Stimulated activated CD4-positive, alpha-beta T cell treated with anti-CD3 and anti-CD28 coated beads, Interleukin-4, amount 100 ng/mL, for 4 hours (primary cell): ENCODE measurements around the gene KDELR3.

Source experiments
- DNase-seq, 2 experiments: peaks; one replicate each; pipeline ENCODE4 v3.0.0-alpha.2; 2020

Gene KDELR3

DNA sequence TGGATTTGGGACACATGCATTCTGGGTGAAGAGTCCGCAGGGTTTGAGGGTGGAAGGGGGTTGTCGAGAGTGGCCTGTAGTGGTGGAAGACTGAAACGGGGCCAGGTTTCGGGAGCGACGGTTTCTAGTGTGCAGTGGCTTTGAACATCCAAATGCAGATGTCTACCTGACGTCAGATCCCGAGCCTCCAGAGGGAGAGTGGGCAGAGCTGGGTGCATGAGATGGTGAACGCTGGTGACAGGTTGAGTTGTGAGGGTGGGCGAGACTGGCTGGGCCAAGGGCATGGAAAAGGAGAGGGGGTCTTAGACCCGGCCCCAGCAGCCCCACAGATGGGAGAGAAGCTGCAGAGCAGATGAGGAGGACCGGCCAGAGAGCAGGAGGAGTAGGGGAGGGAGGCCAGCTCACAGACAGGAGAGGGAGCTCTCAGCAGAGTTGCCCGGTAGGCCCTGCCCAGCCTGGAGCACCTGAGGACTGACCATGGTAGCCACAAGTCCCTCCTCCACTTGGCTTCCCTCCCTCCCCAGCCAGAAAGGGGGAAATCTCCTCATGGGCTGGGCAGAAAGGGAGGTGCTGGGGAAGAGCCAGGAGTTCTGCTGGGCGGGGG is 27.0 kb upstream of the KDELR3 start:
- no peak for DNase-seq

DNA sequence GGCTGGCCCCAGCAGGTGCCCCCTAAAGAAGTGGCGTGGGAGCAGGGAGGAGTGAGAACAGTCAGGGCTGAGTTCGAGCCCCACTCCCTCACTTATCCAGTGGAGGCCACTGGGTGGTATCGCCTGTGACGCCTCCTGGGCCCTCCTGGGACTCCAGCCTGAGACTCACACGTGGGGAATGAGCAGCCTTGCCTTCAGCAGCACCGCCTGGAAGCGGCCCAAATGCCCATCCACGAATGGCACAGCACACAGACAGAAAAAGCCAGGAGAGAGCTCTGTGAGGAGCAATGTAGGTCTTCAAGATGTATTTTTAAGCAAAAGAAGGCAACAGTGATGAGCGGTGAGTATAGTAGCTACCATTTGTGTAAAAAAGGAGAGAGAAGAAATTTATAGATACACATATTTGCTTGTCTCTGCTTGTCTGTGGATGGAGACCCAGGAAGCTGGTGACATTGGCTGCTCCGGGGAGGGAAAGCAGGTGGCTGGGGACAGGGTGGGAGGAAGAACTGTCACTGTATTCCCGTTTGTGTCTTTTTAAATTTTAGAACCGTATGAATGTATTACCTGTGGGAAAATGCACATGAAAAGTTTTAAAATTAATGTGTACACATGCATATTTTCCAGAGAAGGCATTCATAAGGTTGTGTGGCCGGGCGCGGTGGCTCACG is 26.1 kb upstream of the KDELR3 start:
- no peak for DNase-seq

DNA sequence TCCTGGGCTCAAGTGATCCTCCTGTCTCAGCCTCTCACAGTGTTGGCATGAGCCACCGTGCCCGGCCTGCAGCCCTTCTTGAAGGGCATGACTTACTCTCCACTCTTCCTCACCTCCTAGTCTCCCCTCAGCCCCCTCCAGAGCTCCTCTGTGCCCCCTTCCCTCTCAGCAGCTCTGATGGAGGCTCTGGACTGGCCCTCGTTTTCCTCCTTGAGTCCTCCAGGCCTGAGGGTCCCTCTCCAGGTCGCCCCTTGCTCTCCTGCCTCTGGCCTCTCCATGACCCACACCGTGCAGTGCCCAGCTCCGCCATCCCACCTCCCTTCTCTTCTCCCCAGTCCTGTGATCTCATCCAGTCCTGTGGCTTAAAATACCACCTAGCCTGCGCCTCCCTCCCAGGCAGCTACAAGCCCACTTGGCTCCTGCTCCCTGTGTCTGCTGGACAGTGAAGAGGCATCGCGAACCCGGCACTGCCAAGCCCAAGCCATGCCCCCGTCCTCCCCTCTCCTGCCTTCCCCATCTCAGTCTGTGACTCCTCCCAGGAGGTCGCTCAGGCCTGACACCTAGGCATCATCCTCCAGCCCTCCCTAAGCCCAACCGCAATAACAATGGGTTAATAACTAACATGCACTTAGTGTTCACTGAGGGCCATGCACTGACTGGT is 24.8 kb upstream of the KDELR3 start:
- no peak for DNase-seq

DNA sequence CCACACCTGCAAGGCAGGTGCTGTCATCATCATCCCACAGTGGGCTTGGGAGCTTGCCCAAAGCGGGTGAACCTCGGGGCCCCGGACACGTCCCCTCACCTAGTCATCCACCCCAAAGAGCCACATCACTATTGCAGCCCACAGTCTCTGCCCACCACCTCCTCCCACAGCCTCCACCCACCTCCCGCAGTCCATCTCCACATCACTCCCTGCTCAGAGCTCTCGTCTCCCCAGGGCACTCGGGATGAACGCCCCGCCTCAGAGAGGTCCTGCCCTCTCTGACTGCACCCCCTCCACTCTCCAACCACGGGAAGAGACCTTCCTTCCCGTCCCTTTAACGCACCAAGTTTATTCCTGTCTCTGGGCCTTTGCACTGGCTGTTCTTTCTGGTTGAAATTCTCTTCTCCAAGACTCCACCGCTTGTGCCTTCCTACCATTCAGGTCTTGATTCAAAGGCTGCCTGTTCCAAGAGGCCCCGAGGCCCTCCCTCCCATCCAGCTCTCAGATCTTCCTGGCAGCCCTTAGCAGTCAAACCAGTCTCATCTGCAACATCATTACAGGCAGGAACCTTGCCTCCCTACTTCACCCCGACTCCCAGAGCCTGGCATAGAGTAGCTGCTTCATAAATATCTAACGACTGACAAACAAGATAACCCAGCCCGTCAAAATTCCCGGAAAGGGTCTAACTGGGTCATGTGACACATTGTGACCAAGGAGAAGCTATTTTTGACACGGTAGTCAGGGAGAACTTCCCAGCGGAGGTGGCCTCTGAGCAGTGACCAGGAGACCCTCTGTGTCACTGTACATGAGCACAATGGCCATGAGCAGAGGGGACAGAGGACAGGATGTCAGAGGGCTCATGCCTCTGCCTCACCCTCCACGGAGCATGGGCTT is 24.0 kb upstream of the KDELR3 start:
- DNase-seq: no peak

DNA sequence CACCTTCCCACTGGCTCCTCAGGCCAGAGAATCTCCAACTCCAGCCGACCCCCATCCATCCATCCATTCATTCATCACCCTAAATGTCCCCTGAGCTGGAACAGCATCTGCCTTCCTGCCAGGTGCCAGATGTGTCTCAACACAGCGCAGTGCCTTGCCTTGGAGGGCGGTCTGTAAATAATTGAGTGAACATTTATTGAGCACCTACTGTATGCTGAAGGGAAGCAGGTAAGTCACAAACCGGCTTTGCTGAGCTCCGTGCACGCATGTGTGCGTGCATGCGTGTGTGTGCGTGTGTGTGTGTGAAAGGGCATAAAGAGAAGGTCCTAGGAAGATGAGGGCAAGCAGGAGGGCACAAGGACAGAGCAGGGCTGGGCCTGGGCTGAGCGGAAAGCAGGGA is 23.1 kb upstream of the KDELR3 start:
- no peak for DNase-seq

DNA sequence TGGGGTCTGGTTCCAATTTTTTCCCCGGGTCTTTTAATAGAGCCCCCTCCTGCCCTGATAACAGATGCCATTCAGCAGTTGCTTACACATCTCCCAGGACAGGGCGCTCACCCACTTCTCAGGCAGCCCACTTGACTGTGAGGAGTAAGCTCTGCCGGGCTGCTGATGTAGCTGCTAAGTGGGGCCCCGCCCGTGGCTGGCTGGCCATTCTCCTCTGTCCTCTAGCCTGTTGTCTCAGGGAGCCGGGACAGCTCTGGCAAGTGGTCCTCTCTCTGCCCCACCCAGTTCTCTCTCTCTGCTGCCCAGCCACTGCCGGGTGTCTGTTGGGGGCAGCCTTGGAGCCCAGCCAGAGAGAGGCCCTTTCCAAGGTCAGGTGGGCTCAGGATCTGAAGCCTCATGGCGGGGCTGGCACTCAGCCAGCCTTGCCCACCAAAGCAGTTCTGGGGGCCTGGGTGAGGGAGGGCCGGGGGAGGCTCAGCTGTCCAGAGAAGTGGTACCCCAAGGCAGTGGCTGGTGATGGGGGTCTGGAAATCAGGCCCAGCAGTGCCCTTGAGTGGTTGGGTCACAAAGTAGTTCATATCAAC is 21.8 kb upstream of the KDELR3 start:
- no peak for DNase-seq

DNA sequence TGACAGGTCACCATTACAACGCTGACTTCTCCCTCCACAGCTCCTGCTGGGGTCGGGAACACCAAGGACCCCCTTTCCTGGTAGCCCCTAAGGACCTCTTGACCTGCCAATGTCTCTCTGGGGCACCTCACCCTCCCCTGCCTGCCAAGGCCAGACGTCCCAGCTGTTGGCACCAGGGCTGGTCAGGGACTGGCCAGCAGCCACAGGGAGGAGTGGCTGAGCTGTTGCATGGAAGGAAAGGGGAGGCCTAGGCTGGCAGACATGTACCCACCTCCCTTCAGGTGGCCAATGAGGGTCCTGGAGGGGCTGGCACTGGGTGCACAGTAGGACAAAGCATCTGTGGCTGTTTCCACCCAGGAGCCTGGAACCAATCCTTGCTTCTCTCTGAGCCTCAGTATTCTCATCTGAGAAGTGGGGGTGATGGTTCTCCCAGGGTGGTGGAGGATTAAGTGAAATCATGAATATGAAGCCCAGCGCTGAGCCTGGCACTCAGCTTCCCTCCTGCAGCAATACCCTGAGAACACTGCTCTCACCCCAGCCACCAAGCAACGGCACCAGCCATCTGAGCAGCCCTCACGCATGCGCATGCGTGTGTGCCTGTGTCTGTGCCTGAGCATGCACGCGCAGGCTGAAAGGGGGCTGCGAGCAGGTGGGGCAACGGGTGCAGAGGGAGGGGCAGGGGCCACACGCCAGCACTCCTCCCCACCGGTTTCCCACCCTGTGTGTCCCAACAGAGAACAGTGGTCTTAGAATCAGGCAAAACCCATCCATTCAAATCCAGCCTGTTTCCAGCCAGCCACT is 18.8 kb upstream of the KDELR3 start:
- no peak for DNase-seq

DNA sequence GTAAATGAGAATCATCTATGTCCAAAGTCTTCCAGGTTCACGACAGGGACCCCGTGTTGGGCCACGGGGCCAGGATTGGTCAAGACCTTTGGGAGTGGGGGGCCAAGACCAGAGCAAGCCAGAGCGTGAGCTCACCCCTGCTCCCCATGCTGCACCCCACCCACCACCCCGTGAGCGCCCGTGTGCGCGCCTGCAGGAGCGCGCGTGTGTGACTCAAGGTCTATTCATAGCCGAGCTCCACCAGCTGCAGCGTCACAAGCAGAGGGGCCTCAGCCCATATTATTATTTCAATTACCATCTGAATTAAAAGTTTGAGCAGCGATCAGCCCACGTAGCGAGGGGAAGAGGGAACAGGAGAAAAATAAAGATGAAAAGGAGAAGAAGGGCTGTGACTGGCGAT is 18.1 kb upstream of the KDELR3 start:
- no peak for DNase-seq

DNA sequence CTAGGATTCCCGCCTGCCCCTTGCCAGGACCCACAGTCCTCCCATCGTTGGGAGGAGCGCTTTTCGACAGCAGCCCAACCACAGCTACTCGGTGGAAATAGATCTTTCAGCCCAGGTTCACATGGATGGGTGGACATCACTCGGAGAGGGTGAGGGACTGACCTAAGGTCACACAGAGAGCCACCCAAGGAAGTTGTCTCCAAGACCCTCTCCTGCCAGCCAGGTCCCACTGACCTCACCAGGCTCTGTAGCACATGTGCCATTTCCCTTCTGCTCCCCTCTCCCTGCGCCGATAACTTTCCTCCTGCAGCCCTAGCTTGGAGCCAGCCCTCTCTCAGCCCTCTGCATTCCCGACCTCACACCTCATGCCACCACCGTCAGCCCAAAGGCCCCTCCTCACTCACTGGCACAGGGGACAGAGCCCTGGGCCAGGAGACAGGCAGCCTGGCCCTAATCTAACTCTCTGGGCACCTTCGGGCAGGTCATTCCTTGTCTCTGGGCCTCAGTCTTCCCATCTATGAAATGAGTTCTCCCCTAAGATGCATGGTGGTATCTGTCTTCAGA is 17.6 kb upstream of the KDELR3 start:
- DNase-seq: no peak

DNA sequence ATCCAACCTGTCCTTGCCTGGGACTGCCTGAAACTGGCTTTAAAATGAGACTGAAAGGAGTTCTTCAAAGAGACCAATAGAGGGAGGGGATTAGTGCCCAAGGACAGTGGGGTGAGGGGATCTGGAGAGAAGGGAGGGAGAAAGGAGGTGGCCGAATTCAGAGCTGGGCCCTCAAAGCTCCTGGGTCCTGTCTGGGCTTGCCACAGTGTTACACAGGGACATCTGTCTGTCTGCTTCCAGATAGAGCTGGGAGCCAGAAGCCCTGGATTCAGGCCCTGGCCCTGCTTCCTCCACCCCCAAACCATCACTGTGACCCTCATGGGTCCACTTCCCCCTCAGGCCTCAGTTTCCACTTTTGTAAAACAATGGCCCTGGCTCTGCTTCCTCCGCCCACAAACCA is 16.5 kb upstream of the KDELR3 start:
- DNase-seq: no peak

DNA sequence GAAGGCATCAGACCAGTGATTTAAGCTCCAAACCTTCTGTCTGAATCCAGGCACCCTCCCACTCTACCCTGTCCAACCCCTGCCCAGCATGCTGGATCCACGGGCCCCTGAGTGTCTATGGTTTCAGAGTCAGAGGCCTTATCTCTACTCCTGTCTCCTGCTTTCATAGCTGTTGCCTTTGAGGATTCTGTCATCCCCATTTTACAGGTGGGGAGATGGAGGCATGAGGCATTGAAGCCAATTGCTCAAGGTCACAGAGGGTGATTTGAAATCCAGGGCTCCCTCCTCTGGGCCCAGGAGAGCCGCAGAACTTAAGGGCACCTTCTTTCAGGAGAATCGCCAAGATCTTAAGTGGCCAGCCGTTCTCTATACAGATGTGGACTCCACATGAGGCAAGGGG is 16.0 kb upstream of the KDELR3 start:
- DNase-seq: no peak

DNA sequence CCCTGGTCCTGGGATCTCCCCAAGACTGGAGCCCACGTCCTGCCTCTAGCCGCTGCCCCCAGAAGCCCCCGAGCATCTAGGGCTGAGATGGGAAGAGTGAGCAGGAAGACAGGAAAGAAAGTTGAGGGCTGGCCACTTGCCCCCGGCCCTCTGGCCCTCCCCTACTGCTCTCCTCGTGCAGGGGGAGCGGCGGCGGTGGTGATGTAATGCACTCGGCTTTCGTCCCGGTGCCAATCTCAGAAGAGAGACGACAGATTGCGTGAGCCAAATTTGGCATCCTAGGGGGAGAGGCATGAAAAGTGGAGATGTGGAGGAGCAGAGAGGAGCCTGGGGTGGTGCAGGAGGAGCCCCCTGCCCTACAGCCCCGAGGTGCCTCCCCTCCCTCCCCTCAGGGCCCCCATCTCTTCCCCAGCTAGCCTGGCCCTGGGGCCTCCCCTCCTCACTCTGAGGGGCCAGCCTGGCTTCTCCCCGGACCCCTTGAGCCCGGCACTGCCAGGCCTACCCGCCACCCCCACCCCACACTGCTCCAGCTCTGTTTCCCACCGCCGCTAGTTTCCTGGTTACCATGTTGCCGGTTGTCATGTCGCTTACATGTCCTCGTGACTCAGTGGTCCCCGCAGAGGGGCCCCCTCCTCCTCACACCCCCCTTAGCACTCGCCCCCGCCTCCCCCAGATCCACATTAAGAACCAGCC is 15.4 kb upstream of the KDELR3 start:
- DNase-seq: no peak

DNA sequence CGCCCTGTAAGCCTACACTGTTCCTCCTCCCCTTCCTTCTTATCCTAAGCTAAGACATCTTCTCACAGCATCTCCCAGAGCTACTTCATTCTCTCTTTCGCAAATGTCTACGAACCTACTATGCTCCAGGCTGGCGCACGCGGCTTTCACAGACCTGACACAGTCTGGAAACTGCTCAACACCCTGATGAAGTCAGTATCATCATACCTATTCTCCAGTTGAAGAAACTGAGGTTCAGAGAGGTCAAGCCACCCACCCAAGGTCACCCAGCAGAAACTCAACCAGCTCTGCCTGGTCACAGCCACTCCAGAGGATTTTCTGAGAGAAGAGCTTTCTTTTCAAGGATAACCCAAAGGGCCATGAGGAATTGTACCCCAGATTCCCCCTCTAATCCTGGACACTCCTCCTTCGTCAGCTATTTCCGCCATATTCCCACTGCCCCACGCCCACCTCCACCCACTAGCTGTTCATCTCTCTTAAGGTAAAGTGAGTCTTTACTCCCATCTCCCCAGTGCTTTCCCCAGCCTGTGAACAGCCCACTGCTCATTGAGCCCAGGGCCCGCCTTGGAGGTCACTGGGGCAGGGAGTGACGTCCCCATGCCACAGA is 14.7 kb upstream of the KDELR3 start:
- DNase-seq: no peak

DNA sequence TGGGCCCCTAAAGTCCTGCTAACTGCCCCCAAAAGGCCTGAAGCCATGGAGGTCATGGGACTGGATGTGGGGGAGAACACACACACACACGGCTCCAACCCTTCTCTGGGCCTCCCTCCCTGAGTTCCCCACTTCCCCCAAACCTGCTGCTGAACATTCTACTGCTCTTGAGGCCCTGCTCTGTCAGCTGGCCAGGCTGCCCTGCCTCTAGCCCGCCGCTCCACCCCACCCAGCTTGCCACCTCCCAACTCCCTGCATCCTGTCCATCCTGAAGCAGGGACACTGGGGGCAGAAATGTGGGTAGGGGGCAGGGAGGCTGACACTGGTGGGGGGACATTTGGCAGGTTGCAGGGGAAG is 13.9 kb upstream of the KDELR3 start:
- no peak for DNase-seq

DNA sequence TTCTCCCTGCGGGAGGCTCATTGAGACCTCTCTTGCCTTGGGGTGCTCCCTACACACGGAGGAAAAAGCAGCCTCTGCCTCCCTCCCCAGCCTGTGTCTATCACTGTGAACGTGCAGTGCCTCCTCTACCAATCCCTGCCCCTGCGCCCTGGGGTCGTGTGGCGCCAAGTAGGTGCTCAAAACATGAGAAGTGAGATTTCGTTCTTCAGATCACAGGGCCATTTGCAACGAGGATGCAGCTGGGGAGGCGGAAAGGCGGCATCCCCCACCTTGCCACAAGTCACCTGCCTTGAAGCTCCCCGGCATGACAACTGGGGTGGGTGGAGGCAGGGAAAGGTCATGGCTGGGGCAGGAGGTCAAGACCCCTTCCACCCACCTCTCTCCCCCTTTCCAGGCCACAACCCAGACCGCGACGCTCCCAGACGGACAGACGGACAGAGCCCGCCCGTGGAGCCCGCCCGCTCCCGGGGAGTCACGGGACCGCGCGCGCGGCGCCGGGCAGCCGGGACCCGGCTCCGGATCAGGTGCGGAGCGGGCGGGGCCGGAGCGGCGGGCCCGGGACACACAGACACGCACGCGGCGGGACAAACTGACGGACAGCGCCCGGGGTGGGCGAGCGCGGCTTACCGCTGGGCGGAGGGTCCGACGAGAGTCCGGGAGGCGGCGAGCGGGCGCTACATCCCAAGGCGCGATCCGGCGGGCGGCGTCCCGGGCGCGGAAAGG is 13.4 kb upstream of the KDELR3 start:
- no peak for DNase-seq

DNA sequence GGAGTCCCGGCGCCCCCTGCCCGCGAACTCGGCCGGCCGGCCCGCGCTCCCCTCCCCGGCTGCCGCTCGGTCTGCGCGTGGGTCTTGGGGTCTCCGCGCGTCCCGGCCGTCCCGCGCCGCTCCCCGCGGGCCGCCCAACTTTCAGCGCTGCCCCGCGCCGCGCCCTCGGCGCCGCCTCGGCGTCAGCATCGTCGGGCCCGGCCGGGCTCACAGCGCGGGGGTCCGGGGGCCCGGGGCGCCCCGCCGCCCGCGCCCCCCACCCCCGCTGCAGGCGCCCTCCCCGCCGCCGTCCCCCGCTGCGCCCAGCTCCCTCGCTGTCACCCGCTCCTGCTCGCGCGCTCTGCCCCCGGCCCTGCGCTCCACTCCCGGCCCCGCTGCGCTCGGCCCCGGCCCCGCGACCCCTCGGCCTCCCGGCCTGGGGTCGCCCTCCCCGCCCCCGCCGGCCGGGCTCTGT is 12.8 kb upstream of the KDELR3 start, which contains the start of gene KCNJ4:
TSS of gene KCNJ4 (minus strand) at position 124 of the 454 bp plus-strand sequence. CDS start 27,067 bp downstream, outside the sequence.
- no peak for DNase-seq

DNA sequence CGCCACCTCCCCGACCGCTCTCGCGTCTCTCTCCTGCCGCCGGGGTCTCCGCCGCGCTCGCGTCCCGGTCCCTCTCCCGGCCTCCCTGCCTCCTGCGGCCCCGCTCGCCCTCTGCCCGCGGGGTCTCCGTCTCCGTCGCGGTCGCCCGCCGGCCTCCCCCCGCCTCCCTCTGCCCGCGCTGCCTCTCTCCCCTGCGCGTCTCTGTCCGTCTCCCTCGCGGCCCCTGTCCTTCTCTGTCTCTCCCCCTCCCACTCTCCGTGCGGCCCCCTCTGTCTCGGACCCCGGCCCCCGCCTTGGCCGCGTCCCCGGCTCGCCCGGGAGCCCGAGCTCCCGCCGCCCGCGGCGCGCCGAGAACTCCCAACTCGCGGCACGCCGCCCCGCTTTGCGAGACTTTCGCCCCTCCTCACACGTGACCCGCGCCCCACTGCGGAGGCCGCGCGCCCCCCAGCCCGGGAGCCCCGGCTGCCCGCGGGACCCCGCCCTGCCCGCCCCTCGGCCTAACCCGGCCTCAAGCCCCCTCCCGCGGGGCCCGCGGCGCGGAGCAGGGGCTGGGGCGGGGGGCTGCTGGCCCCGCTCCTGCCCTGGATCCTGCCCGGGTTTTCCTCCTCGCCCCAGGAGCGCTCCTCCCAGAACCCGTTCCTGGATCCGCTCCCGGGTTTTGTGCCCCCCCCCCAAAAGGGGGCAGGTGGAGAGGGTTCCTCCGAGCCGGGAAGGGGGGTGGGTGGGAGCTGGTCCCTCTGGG is 12.2 kb upstream of the KDELR3 start:
- DNase-seq: peak in 1 of 2 experiments; percentile 21

DNA sequence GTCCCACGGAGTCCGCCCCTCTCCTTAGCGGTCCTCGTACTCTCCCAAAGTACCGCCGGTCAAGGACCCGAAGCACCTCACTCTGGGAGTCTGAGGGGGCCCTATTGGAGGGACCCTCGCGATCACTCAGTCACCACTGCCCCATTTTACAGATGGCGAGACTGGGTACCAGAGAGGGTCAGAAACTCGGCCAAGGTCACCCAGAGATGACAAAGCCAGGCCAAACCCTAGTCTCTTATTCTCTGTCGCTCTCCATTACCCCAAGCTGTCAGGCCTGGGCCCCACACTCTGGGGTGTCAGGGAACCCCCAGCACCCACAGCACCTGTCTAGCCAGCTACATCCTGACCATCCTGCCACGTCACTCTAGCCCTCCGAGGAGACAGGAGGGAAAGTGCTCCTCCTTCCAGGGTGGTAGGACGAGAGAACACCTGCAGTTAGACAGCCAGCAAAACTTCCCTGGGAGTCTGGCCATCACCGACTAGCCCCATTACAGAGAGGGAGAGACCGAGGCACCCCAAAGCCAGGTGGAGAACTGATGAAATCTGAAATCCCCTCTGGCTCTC is 11.5 kb upstream of the KDELR3 start:
- no peak for DNase-seq
